Measurements from ENCODE around the gene CYTH2.

DNA sequence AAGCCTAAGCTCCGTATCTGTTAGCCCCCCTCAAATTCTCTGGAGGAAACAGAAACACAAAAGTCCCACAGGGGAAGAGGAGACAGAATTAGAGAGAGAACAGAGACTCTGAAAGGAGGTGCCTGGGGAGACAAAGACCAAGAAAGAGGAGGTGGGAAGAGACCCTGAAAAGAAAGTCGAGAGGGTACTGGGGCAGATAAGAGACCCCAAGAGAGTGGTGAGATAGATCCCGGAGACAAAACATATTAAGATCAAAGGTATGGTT is 24.3 kb upstream of the CYTH2 start:
- TF ChIP-seq NFIC (IDR thresholded peaks at IDR 0.05) (no peak), RAD21 (IDR thresholded peaks at IDR 0.05; ENCODE audit: low read depth) (no peak), EP300 (IDR thresholded peaks at IDR 0.05; ENCODE audit: borderline replicate concordance) (no peak), FOXM1 (IDR thresholded peaks at IDR 0.05; ENCODE audit: borderline replicate concordance, low read depth) (no peak), YY1 (IDR thresholded peaks at IDR 0.05; ENCODE audit: low read depth) (no peak), TAF1 (IDR thresholded peaks at IDR 0.05; ENCODE audit: low read depth) (no peak)
- TF ChIP-seq, protein P1, sequence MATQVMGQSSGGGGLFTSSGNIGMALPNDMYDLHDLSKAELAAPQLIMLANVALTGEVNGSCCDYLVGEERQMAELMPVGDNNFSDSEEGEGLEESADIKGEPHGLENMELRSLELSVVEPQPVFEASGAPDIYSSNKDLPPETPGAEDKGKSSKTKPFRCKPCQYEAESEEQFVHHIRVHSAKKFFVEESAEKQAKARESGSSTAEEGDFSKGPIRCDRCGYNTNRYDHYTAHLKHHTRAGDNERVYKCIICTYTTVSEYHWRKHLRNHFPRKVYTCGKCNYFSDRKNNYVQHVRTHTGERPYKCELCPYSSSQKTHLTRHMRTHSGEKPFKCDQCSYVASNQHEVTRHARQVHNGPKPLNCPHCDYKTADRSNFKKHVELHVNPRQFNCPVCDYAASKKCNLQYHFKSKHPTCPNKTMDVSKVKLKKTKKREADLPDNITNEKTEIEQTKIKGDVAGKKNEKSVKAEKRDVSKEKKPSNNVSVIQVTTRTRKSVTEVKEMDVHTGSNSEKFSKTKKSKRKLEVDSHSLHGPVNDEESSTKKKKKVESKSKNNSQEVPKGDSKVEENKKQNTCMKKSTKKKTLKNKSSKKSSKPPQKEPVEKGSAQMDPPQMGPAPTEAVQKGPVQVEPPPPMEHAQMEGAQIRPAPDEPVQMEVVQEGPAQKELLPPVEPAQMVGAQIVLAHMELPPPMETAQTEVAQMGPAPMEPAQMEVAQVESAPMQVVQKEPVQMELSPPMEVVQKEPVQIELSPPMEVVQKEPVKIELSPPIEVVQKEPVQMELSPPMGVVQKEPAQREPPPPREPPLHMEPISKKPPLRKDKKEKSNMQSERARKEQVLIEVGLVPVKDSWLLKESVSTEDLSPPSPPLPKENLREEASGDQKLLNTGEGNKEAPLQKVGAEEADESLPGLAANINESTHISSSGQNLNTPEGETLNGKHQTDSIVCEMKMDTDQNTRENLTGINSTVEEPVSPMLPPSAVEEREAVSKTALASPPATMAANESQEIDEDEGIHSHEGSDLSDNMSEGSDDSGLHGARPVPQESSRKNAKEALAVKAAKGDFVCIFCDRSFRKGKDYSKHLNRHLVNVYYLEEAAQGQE (IDR thresholded peaks at IDR 0.05; ENCODE audit: low read depth), result no peak
- TF ChIP-seq, protein P2, sequence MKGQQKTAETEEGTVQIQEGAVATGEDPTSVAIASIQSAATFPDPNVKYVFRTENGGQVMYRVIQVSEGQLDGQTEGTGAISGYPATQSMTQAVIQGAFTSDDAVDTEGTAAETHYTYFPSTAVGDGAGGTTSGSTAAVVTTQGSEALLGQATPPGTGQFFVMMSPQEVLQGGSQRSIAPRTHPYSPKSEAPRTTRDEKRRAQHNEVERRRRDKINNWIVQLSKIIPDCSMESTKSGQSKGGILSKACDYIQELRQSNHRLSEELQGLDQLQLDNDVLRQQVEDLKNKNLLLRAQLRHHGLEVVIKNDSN (IDR thresholded peaks at IDR 0.05), result no peak
- TF ChIP-seq, protein P3, sequence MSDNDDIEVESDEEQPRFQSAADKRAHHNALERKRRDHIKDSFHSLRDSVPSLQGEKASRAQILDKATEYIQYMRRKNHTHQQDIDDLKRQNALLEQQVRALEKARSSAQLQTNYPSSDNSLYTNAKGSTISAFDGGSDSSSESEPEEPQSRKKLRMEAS (IDR thresholded peaks at IDR 0.05), result no peak
